Retinal pigment epithelial cell (primary cell): ENCODE measurements around the gene RPH3AL.

Source experiments
- DNase-seq: peaks from one replicate; pipeline ENCODE4 v3.0.0-alpha.2; 2010; ENCODE audit warnings: low read depth
- H3K4me3 ChIP-seq: 2 replicates; pipeline ENCODE4 v1.5.1; 2011; ENCODE audit warnings: mild to moderate bottlenecking, low read length, control low read depth, moderate library complexity
- CTCF ChIP-seq: conservative IDR thresholded peaks from 2 replicates; pipeline ENCODE4 v1.5.1; 2011; ENCODE audit warnings: low read depth, low read length, control low read depth, inconsistent platforms

The RPH3AL gene

GRCh38 chr17:352421-353212 lies at the start of gene RPH3AL:
Gene RPH3AL, minus strand, starts transcription at chr17:352807. Its CDS starts 25,264 bp downstream, at chr17:327543.
- no peak for TF ChIP-seq CTCF
- no peak for DNase-seq
- no peak within 1 kb of the TSS for H3K4me3 ChIP-seq

- no peak for DNase-seq
- H3K4me3 ChIP-seq = no peak overlapping the region
- no peak for TF ChIP-seq CTCF
Observed at GRCh38 chr17:400257-400656, 47.6 kb upstream of the RPH3AL start.

GRCh38 chr17:396788-397187 lies 44.2 kb upstream of the RPH3AL start:
- no peak for TF ChIP-seq CTCF
- no peak for DNase-seq
- H3K4me3 ChIP-seq = no peak overlapping the region

- DNase-seq = no peak
- TF ChIP-seq CTCF = no peak
- no peak overlapping the region for H3K4me3 ChIP-seq
Observed at GRCh38 chr17:395974-396373, 43.4 kb upstream of the RPH3AL start.

- no peak for DNase-seq
- no peak for TF ChIP-seq CTCF
- no peak overlapping the region for H3K4me3 ChIP-seq
Observed at GRCh38 chr17:395179-395578, 42.6 kb upstream of the RPH3AL start.

- no peak overlapping the region for H3K4me3 ChIP-seq
- no peak for TF ChIP-seq CTCF
- no peak for DNase-seq
Observed at GRCh38 chr17:394718-395095, 42.1 kb upstream of the RPH3AL start.
